K562 (cell line): Measurements from ENCODE around the gene STARD6. TPM values are rescaled to one million over a fixed set of nuclear protein-coding genes. Genes with fewer than 3 reads are reported as not detected.

Experiments
- CAMTA2 ChIP-seq: fragments of 250-450 bp; sonication (Bioruptor Pico); conservative IDR thresholded peaks from 2 replicates; pipeline ENCODE4 v1.5.1; 2022
- ZBTB26 ChIP-seq: fragments of 450-650 bp; formaldehyde crosslinking; IDR thresholded peaks from 2 replicates; pipeline ENCODE4 v1.4.0; 2022; ENCODE audit warnings: missing genetic modification characterization
- ZNF197 ChIP-seq: fragments of 200-800 bp; sonication (Bioruptor generic); IDR thresholded peaks from 2 replicates; pipeline ENCODE4 v1.6.1; 2016; ENCODE audit warnings: low read depth, missing genetic modification characterization, missing compliant biosample characterization
- polyA plus RNA-seq, 8 experiments: library from polyadenylated mRNA; depleted of rRNA in 4 of 8; stranded (reverse) in 5 of 8; unstranded in 3 of 8; fragments of >200 nt; fragmentation: Nextera tagmentation in 2 of 8; fragmentation: Illumina TruSeq in 1 of 8; extraction: Ambion mirVana in 2 of 8; extraction: Trizol in 1 of 8; gene quantifications; 2 replicates each; pipeline versions ENCODE4 v1.2.1 to v1.2.3, GENCODE V29; 2011 to 2014; ENCODE audit warnings: inconsistent platforms in 1 of 8, missing spikeins in 1 of 8
- total RNA-seq, 7 experiments: library from RNA; depleted of rRNA in 6 of 7; stranded (reverse); fragments of >200 nt in 6 of 7; fragmentation: Illumina TruSeq in 2 of 7; extraction: Trizol in 2 of 7; gene quantifications; 2 replicates each; pipeline versions ENCODE4 v1.2.1 to v1.2.3, GENCODE V29; 2011 to 2021; ENCODE audit warnings: low replicate concordance in 1 of 7
- TF ChIP-seq, protein P1 (sequence below): IDR thresholded peaks from 2 replicates; pipeline ENCODE4 v1.6.1; 2016; ENCODE audit warnings: missing genetic modification characterization, missing compliant biosample characterization
- TF ChIP-seq, protein P2 (sequence below): fragments of 450-650 bp; formaldehyde crosslinking; IDR thresholded peaks from 2 replicates; pipeline ENCODE4 v1.4.0; 2020; ENCODE audit warnings: mild to moderate bottlenecking, mixed read lengths
- TF ChIP-seq, protein P3 (sequence below): fragments of 450-650 bp; IDR thresholded peaks from 2 replicates; pipeline ENCODE4 v1.6.1; 2018; ENCODE audit not compliant: partially characterized antibody

Gene STARD6
- total and polyA plus RNA-seq, 9 of the 15 experiments (the other 6 are each of a cell fraction or from before 2014, with no cell fraction given) = 0.11 to 0.15 TPM; not detected in 7

DNA sequence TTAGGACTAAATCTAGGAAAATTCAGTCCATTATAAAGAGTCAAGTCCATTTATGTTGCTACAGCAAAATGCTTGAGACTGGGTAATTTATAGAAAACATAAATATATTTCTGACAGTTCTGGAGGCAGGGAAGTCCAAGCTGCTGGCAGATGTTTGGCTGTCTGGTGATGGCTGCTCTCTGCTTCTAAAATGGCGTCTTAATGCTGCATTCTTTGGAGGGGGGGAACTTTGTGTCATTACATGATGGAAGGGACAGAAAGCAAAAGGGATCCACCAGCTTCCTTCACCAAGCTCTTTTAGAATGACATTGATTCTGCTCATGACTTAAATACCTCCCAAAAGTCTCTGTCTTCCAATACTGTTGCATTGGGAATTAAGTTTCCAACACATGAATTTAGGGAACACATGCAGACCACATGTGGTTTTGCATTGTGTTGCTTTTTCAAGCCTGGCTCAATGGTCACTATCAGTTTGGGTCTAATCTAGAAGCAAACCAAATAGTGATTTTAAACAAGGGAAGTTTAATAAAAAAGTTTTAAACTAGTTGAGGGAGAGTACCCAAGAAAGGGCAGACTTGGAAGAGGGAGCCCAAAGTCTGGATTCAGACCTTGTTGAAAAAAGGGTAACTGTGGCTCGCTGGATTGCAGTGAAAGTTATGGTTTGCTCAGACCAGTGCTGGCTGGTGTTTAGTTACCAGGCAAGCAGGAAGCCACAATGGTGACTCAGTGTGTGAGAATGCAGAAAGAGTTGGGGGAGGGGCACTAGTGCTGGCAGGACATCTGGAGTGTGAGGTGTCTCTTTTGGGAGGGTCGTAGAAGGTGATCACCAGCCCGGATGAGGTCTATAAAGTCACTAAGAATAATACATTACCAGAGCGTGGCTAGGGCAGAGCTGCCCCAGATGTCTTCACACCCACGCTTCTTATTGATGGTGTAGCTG lies 30.8 kb upstream of the STARD6 start (continued):
- TF ChIP-seq, protein P1, sequence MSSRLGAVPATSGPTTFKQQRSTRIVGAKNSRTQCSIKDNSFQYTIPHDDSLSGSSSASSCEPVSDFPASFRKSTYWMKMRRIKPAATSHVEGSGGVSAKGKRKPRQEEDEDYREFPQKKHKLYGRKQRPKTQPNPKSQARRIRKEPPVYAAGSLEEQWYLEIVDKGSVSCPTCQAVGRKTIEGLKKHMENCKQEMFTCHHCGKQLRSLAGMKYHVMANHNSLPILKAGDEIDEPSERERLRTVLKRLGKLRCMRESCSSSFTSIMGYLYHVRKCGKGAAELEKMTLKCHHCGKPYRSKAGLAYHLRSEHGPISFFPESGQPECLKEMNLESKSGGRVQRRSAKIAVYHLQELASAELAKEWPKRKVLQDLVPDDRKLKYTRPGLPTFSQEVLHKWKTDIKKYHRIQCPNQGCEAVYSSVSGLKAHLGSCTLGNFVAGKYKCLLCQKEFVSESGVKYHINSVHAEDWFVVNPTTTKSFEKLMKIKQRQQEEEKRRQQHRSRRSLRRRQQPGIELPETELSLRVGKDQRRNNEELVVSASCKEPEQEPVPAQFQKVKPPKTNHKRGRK = no peak
- TF ChIP-seq, protein P2, sequence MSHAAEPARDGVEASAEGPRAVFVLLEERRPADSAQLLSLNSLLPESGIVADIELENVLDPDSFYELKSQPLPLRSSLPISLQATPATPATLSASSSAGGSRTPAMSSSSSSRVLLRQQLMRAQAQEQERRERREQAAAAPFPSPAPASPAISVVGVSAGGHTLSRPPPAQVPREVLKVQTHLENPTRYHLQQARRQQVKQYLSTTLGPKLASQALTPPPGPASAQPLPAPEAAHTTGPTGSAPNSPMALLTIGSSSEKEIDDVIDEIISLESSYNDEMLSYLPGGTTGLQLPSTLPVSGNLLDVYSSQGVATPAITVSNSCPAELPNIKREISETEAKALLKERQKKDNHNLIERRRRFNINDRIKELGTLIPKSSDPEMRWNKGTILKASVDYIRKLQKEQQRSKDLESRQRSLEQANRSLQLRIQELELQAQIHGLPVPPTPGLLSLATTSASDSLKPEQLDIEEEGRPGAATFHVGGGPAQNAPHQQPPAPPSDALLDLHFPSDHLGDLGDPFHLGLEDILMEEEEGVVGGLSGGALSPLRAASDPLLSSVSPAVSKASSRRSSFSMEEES = no peak
- no peak for TF ChIP-seq ZNF197 (CRISPR knock-in tag)
- no peak for TF ChIP-seq CAMTA2 (CRISPR knock-in tag)
- no peak for TF ChIP-seq ZBTB26 (CRISPR knock-in tag)
- TF ChIP-seq, protein P3, sequence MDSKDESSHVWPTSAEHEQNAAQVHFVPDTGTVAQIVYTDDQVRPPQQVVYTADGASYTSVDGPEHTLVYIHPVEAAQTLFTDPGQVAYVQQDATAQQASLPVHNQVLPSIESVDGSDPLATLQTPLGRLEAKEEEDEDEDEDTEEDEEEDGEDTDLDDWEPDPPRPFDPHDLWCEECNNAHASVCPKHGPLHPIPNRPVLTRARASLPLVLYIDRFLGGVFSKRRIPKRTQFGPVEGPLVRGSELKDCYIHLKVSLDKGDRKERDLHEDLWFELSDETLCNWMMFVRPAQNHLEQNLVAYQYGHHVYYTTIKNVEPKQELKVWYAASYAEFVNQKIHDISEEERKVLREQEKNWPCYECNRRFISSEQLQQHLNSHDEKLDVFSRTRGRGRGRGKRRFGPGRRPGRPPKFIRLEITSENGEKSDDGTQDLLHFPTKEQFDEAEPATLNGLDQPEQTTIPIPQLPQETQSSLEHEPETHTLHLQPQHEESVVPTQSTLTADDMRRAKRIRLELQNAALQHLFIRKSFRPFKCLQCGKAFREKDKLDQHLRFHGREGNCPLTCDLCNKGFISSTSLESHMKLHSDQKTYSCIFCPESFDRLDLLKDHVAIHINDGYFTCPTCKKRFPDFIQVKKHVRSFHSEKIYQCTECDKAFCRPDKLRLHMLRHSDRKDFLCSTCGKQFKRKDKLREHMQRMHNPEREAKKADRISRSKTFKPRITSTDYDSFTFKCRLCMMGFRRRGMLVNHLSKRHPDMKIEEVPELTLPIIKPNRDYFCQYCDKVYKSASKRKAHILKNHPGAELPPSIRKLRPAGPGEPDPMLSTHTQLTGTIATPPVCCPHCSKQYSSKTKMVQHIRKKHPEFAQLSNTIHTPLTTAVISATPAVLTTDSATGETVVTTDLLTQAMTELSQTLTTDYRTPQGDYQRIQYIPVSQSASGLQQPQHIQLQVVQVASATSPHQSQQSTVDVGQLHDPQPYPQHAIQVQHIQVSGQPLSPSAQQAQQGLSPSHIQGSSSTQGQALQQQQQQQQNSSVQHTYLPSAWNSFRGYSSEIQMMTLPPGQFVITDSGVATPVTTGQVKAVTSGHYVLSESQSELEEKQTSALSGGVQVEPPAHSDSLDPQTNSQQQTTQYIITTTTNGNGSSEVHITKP = no peak
